Left kidney (tissue), 8 donors: Measurements from ENCODE around the gene CHST12. TPM values are rescaled to one million over a fixed set of nuclear protein-coding genes. Genes with fewer than 3 reads are reported as not detected.

ENCODE experiments used
- DNase-seq: peaks from one replicate; pipeline ENCODE4 v3.0.0-alpha.2; 2013
- long read RNA-seq, 8 donors: transcript quantifications; one replicate each; lab custom pipeline, GENCODE V29; 2026
- polyA plus RNA-seq: library from polyadenylated mRNA; unstranded; fragments of 120-200 nt; gene quantifications from one replicate; pipeline ENCODE4 v1.2.1, GENCODE V29; 2013; ENCODE audit not compliant: insufficient read length

The CHST12 gene
- polyA plus RNA-seq, result 8.9 TPM
- long read RNA-seq, donor 1, full-length matches to known transcripts, result 7 of 14 reads
- long read RNA-seq, donor 1, partial matches to known transcripts, result 7 of 14 reads
- long read RNA-seq, donor 1, other reads (novel, unspliced or antisense), result 0 of 14 reads
- long read RNA-seq, donor 2, full-length matches to known transcripts, result 5 of 14 reads
- long read RNA-seq, donor 2, partial matches to known transcripts, result 9 of 14 reads
- long read RNA-seq, donor 2, other reads (novel, unspliced or antisense), result 0 of 14 reads
- long read RNA-seq, donor 3, full-length matches to known transcripts, result 7 of 7 reads
- long read RNA-seq, donor 3, partial matches to known transcripts, result 0 of 7 reads
- long read RNA-seq, donor 3, other reads (novel, unspliced or antisense), result 0 of 7 reads
- long read RNA-seq, donor 4, result 0 reads
- long read RNA-seq, donor 5, full-length matches to known transcripts, result 15 of 24 reads
- long read RNA-seq, donor 5, partial matches to known transcripts, result 9 of 24 reads
- long read RNA-seq, donor 5, other reads (novel, unspliced or antisense), result 0 of 24 reads
- long read RNA-seq, donor 6, full-length matches to known transcripts, result 10 of 23 reads
- long read RNA-seq, donor 6, partial matches to known transcripts, result 13 of 23 reads
- long read RNA-seq, donor 6, other reads (novel, unspliced or antisense), result 0 of 23 reads
- long read RNA-seq, donor 7, full-length matches to known transcripts, result 15 of 22 reads
- long read RNA-seq, donor 7, partial matches to known transcripts, result 0 of 22 reads
- long read RNA-seq, donor 7, other reads (novel, unspliced or antisense), result 7 of 22 reads
- long read RNA-seq, donor 8, partial matches to known transcripts, result 0 of 5 reads
- long read RNA-seq, donor 8, other reads (novel, unspliced or antisense), result 5 of 5 reads

GRCh38 chr7:2403014-2403717, at the start of gene CHST12:
CHST12 (plus strand) TSS chr7:2403611; CDS start chr7:2432640, 29,029 bp downstream.
- DNase-seq, result peak; percentile 92

DNA sequence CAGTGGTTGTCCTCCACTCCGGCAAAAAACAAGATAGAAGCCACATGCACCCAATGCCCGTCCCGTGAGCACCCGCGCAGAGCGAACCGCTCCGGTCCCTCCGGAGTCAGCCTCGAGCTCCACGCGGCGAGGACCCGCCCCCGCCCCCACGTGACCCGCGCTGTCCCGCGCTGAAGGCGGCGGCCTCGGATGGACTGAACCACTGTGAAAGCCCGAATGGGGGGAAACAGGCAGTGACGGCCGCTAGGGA, 49.5 kb upstream of the CHST12 start:
- DNase-seq, result no peak

- peak; percentile 94 for DNase-seq
Measured at GRCh38 chr7:2354186-2354938, 49.0 kb upstream of the CHST12 start, which contains the start of gene EIF3B. EIF3B (plus strand) TSS chr7:2354827; CDS start chr7:2354922, 95 bp downstream.

DNA sequence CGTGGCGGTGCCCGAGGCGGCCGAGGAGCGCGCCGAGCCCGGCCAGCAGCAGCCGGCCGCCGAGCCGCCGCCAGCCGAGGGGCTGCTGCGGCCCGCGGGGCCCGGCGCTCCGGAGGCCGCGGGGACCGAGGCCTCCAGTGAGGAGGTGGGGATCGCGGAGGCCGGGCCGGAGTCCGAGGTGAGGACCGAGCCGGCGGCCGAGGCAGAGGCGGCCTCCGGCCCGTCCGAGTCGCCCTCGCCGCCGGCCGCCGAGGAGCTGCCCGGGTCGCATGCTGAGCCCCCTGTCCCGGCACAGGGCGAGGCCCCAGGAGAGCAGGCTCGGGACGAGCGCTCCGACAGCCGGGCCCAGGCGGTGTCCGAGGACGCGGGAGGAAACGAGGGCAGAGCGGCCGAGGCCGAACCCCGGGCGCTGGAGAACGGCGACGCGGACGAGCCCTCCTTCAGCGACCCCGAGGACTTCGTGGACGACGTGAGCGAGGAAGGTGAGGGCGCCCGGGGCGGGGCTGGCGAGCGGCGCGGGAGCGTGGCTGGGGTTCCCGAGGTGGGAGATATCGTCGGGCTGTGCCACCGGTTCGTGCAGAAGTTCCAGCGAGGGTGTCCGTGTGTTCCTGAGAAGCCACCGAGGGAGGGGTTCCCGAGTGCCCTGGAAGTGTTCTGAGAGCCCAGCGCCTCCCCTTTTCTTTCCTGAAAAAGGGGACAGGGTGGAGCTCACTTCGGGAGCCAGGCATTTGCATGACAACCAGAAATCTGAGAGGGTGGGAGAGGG, 48.3 kb upstream of the CHST12 start:
- DNase-seq, result no peak

DNA sequence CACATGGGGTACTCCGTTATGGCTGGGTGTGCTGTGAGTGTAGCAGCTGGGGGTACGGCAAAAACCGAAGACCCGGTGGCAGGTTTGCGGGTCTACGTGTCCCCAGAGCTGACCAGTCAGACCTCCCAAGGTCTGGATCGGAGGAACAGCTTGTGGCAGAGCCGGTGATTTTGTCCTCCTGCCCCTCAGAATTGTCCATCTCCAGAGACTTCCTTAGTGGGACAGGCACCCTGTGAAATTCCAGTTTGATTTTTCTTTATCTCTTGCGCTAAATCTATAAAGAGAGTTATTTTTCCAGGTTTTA, 47.8 kb upstream of the CHST12 start:
- DNase-seq, result no peak

DNA sequence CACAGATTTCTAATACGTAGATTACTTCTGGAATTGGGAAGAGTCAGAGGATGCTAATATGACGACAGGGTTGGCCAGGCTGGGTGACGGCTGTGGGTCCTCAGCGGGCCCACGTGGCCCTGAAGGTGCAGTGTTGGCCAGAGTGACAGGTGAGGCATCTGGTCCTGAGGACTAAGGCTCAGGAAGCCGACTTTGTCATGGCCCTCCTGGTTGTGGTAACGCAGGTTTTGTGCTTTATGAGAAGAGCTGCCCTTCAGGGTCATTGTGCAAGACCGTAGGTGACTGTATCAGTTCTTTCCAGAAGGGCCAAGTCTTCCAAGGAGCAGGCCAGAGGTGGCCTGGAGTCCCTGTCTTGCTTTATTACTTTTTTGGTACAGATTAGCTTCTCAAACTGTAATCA, 46.2 kb upstream of the CHST12 start:
- DNase-seq, result no peak

GRCh38 chr7:2357571-2357970, 45.8 kb upstream of the CHST12 start:
- DNase-seq, result no peak

- DNase-seq, result no peak
Measured at GRCh38 chr7:2358968-2359527, 44.4 kb upstream of the CHST12 start.

DNA sequence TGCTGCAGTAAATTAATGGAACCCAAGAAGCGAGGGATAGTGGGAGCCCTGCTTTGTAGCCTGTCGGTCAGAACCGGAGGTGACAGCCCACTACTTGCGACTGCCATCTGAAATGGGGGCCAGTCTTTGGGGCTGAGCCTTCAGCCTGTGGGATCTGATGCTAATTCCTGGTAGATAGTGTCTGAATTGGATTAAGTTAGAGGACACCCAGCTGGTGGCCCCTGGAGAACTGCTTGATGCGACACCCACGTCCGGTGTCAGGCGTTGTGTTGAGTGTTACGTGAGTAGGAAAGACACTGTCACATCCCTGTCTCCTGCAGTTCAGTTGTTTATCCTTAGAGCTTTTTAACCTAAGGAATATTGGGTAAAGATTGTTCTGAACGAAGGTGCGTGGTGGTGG, 43.8 kb upstream of the CHST12 start:
- no peak for DNase-seq

- DNase-seq, result no peak
Measured at GRCh38 chr7:2360796-2361195, 42.6 kb upstream of the CHST12 start.

GRCh38 chr7:2362385-2363088, 40.9 kb upstream of the CHST12 start:
- DNase-seq, result no peak

- no peak for DNase-seq
Measured at GRCh38 chr7:2369139-2369538, 34.3 kb upstream of the CHST12 start.

DNA sequence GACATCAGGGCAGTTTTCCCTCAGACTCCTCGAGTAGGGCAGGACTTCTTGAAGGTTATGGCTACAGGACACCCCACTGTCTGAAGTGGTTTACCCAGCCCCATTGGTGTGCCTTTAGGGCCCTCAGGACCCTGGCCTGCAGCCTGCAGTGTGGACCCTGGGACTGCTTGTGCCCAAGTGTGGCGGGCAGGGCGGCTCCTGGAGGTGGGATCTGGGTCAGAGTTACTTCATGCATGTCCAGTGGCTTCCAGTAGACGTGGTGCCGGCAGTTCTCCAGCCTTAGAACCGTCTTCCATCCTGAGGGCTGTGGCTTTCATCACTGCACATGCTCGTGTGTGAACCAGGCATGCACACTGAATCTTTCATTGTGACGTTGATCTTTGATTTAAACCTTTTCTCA, 32.1 kb upstream of the CHST12 start:
- no peak for DNase-seq

DNA sequence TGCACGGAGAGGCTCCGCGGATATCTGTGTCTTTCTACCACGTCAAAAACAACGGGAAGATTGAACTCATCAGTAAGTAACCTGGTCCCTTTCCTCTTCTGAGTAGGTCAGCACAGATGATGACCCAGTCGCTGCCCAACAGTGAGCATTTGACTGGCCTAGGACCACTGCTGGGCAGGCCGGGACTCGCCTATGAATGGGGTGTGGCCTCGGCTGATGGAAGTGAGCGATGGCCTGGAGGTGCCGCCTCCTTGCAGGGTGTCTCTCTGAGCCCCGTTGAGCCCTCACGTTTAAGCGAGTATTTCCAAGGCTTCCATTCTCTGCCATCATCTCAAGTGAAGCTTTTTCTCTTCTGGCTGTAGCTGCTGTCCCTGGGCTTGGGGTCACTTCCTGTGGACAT, 30.7 kb upstream of the CHST12 start:
- no peak for DNase-seq

GRCh38 chr7:2373124-2373556, 30.3 kb upstream of the CHST12 start:
- DNase-seq, result no peak

- no peak for DNase-seq
Measured at GRCh38 chr7:2373646-2374045, 29.8 kb upstream of the CHST12 start.

DNA sequence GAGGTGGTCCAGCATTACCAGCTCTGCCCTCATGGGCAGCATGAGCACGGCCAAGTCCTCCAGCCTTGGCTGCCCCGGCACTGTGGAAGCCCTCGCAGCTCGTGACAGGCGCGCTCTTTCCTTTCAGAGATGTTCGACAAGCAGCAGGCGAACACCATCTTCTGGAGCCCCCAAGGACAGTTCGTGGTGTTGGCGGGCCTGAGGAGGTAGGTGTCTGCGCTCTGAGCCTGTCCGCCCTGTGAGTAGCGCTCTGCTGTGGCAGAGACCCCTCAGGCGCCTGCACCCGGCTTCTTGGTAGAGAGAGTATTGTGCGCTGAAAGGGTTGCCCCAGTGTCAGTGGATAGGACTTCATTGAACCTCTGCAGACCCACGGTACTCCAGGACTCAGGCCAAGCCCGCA, 29.0 kb upstream of the CHST12 start:
- no peak for DNase-seq

- no peak for DNase-seq
Measured at GRCh38 chr7:2374830-2375728, 28.3 kb upstream of the CHST12 start.
